ENCODE measurements around the gene TSC22D2. TPM values are rescaled to one million over a fixed set of nuclear protein-coding genes. Genes with fewer than 3 reads are reported as not detected.

The TSC22D2 gene
- total and polyA plus RNA-seq, 2 of the 8 experiments (the other 6 are each of a cell fraction or from before 2014, with no cell fraction given), result 3.4 to 27.6 TPM

GRCh38 chr3:150483226-150483625, 75.1 kb downstream of the TSC22D2 start (continued):
- TF ChIP-seq E2F6 (IDR thresholded peaks at IDR 0.05) (no peak), BCL11A (IDR thresholded peaks at IDR 0.05; ENCODE audit: low read depth in 2 of 2, low read length in 2 of 2) (no peak)

All from H1 (cell line).